ENCODE measurements around the gene ZAR1L.

ZAR1L gene

GRCh38 chr13:32302461-32302860 is 12.7 kb downstream of the ZAR1L start:
- DNase-seq (ENCODE audit: low spot score) = no peak

GRCh38 chr13:32300920-32301319 is 14.2 kb downstream of the ZAR1L start:
- no peak for DNase-seq (ENCODE audit: low spot score)

GRCh38 chr13:32300406-32300805 is 14.8 kb downstream of the ZAR1L start:
- DNase-seq (ENCODE audit: low spot score) = no peak

- DNase-seq (ENCODE audit: low spot score) = no peak
Measured at GRCh38 chr13:32299893-32300292, 15.3 kb downstream of the ZAR1L start.

- no peak for DNase-seq (ENCODE audit: low spot score)
Measured at GRCh38 chr13:32298695-32299094, 16.5 kb downstream of the ZAR1L start.

- no peak for DNase-seq (ENCODE audit: low spot score)
Measured at GRCh38 chr13:32297206-32297605, 18.0 kb downstream of the ZAR1L start.

- DNase-seq (ENCODE audit: low spot score) = no peak
Measured at GRCh38 chr13:32285633-32285965, 29.6 kb downstream of the ZAR1L start.

- no peak for DNase-seq (ENCODE audit: low spot score)
Measured at GRCh38 chr13:32284927-32285632, 30.1 kb downstream of the ZAR1L start.

- no peak for DNase-seq (ENCODE audit: low spot score)
Measured at GRCh38 chr13:32282096-32282711, 33.0 kb downstream of the ZAR1L start.

GRCh38 chr13:32281096-32281495 is 34.1 kb downstream of the ZAR1L start:
- no peak for DNase-seq (ENCODE audit: low spot score)

GRCh38 chr13:32278426-32278825 is 36.7 kb downstream of the ZAR1L start:
- no peak for DNase-seq (ENCODE audit: low spot score)

GRCh38 chr13:32277839-32278238 is 37.3 kb downstream of the ZAR1L start:
- no peak for DNase-seq (ENCODE audit: low spot score)

GRCh38 chr13:32272021-32272683 is 43.0 kb downstream of the ZAR1L start:
- no peak for DNase-seq (ENCODE audit: low spot score)

GRCh38 chr13:32267836-32268439 is 47.2 kb downstream of the ZAR1L start:
- peak; percentile 36 for DNase-seq (ENCODE audit: low spot score)

- DNase-seq (ENCODE audit: low spot score) = no peak
Measured at GRCh38 chr13:32266130-32266529, 49.0 kb downstream of the ZAR1L start.

- DNase-seq (ENCODE audit: low spot score) = no peak
Measured at GRCh38 chr13:32265726-32266125, 49.4 kb downstream of the ZAR1L start.

GRCh38 chr13:32264407-32264806 is 50.8 kb downstream of the ZAR1L start:
- DNase-seq (ENCODE audit: low spot score) = no peak

- DNase-seq (ENCODE audit: low spot score) = no peak
Measured at GRCh38 chr13:32262619-32263018, 52.5 kb downstream of the ZAR1L start.

- no peak for DNase-seq (ENCODE audit: low spot score)
Measured at GRCh38 chr13:32262165-32262564, 53.0 kb downstream of the ZAR1L start.

GRCh38 chr13:32261567-32261966 is 53.6 kb downstream of the ZAR1L start:
- DNase-seq (ENCODE audit: low spot score) = no peak

- DNase-seq (ENCODE audit: low spot score) = no peak
Measured at GRCh38 chr13:32259116-32259515, 56.0 kb downstream of the ZAR1L start.

GRCh38 chr13:32257649-32258048 is 57.5 kb downstream of the ZAR1L start:
- no peak for DNase-seq (ENCODE audit: low spot score)

- DNase-seq (ENCODE audit: low spot score) = no peak
Measured at GRCh38 chr13:32256243-32256642, 58.9 kb downstream of the ZAR1L start.
